Choroid plexus epithelial cell (primary cell): ENCODE measurements around the gene TNNI2.

Experiments
- DNase-seq: peaks from one replicate; pipeline ENCODE4 v3.0.0-alpha.2; 2010; ENCODE audit warnings: low read depth
- H3K4me3 ChIP-seq: 2 replicates; pipeline ENCODE4 v1.5.1; 2011; ENCODE audit warnings: low read depth, mild to moderate bottlenecking, control low read depth, low read length, moderate library complexity
- TF ChIP-seq, protein P1 (sequence below): conservative IDR thresholded peaks from 2 replicates; pipeline ENCODE4 v1.5.1; 2011; ENCODE audit warnings: low read depth, mild to moderate bottlenecking, control low read depth, inconsistent platforms, low read length, moderate library complexity

Gene TNNI2

GRCh38 chr11:1814691-1815090, 24.1 kb upstream of the TNNI2 start:
- H3K4me3 ChIP-seq = no peak overlapping the region
- no peak for DNase-seq
- TF ChIP-seq, protein P1, sequence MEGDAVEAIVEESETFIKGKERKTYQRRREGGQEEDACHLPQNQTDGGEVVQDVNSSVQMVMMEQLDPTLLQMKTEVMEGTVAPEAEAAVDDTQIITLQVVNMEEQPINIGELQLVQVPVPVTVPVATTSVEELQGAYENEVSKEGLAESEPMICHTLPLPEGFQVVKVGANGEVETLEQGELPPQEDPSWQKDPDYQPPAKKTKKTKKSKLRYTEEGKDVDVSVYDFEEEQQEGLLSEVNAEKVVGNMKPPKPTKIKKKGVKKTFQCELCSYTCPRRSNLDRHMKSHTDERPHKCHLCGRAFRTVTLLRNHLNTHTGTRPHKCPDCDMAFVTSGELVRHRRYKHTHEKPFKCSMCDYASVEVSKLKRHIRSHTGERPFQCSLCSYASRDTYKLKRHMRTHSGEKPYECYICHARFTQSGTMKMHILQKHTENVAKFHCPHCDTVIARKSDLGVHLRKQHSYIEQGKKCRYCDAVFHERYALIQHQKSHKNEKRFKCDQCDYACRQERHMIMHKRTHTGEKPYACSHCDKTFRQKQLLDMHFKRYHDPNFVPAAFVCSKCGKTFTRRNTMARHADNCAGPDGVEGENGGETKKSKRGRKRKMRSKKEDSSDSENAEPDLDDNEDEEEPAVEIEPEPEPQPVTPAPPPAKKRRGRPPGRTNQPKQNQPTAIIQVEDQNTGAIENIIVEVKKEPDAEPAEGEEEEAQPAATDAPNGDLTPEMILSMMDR = no peak

DNA sequence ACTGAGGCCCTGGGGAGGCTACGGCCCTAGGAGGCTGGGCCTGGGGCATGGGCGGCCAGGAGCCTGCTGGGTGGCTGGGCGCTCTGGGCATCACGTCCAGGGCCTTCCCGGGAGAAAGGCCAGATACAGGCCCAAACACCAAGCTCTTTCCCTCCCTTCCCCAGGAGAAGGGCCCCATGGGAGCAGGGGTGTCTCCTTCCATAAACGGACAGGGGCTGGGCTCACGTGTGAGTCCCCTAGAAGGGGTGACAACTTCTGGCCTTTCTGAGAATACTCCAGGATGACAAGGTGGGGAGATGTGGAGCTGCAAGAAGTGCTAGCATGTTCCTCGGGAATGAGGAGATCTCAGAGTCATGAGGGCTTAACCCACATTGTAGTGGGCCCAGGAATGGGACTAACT, 23.5 kb upstream of the TNNI2 start:
- TF ChIP-seq, protein P1 = no peak
- DNase-seq = no peak

DNA sequence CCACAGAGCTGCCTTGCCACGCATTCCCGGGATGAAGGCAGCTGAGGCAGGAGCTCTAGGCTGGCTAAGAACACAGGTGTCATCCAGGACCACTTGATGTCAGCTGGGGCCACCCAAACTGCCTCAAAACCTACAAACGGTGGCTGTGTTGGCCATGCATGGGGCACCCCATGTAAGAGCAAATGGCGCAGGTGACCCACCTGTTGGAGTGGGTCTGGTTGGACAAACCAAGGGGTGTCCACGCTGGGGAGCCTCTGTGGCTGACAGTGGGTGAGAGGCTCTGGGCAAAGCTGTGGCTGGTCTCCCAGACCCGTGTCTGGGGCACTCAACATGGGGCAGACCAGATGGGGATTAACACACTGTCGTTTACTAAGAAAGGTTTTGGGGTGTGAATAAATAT, 23.0 kb upstream of the TNNI2 start:
- no peak overlapping the region for H3K4me3 ChIP-seq

More for the DNA sequence above, 23.5 kb upstream of the TNNI2 start:
- no peak overlapping the region for H3K4me3 ChIP-seq

DNA sequence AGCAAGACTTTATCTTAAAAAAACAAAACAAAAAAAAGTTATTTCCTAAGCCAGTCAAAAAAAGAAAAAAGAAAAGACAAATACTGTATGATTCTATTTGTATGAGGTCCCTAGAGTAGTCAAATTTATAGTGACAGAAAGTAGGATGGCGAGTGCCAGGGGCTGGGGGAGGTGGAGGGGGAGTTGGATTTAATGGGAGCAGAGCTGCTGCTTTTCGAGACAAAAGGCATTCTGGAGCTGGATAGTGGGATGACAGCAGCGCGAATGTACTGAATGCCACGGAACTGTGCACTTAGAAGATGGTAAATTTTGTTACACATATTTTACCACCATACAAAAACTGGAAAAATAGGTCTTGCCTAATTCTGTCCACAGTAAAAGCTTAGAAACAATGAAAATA, 21.8 kb upstream of the TNNI2 start:
- TF ChIP-seq, protein P1 = no peak
- no peak overlapping the region for H3K4me3 ChIP-seq
- DNase-seq = no peak

More for the DNA sequence above, 23.0 kb upstream of the TNNI2 start:
- TF ChIP-seq, protein P1 = no peak
- no peak for DNase-seq

DNA sequence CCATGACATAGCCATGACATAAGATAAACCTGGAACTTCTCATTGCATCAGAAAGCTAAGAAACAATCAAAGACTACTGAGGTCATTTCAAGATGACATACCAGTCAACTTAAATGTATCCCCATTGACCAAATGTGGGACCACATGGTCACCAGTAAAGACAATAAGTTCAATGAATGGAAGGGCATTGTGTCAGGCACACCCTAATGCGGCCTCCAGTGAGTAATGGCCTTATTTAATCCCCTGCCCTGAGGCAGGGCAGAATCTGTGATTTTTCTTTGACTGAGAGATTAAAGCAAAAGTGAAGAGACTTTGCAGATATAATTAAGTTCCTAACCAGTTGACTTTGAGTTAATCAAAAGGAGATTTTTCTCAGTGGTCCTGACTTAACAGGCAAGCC, 21.3 kb upstream of the TNNI2 start:
- TF ChIP-seq, protein P1 = no peak
- no peak overlapping the region for H3K4me3 ChIP-seq
- no peak for DNase-seq

- H3K4me3 ChIP-seq = no peak overlapping the region
- TF ChIP-seq, protein P1 = no peak
- DNase-seq = no peak
Observed at GRCh38 chr11:1819074-1819473, 19.7 kb upstream of the TNNI2 start.

GRCh38 chr11:1820463-1821325, 18.1 kb upstream of the TNNI2 start:
- no peak overlapping the region for H3K4me3 ChIP-seq
- TF ChIP-seq, protein P1 = no peak
- DNase-seq = peak; percentile 24
